HL-60 (cell line): ENCODE results near the gene KATNAL1.

Source experiments
- CTCF ChIP-seq: IDR thresholded peaks from one replicate; pipeline ENCODE4 v1.5.1; 2011; ENCODE audit warnings: low read length, control low read depth, inconsistent platforms; ENCODE audit not compliant: insufficient read depth
- GABPA ChIP-seq: IDR thresholded peaks from 2 replicates; pipeline ENCODE4 v1.6.1; 2012; ENCODE audit warnings: low read depth
- POLR2AphosphoS5 ChIP-seq: IDR thresholded peaks from 2 replicates; pipeline ENCODE4 v1.6.1; 2012; ENCODE audit warnings: low read depth
- REST ChIP-seq: IDR thresholded peaks from 2 replicates; pipeline ENCODE4 v1.6.1; 2012; ENCODE audit warnings: low read depth; ENCODE audit not compliant: insufficient replicate concordance
- SPI1 ChIP-seq: IDR thresholded peaks from 2 replicates; pipeline ENCODE4 v1.6.1; 2012; ENCODE audit warnings: low read depth, mild to moderate bottlenecking, borderline replicate concordance

GRCh38 chr13:30276178-30276577 is 31.2 kb downstream of the KATNAL1 start:
- no peak for TF ChIP-seq CTCF
- no peak for TF ChIP-seq POLR2AphosphoS5
- no peak for TF ChIP-seq GABPA
- no peak for TF ChIP-seq REST
- TF ChIP-seq SPI1: no peak
